H54 (cell line): ENCODE data around the gene RSPO3.
A peak's percentile ranks its signal among the peaks of the same experiment; 100 is the strongest.

Experiments
- DNase-seq: peaks from one replicate; pipeline ENCODE4 v3.0.0; 2011; ENCODE audit warnings: low spot score, mixed read lengths; ENCODE audit not compliant: insufficient read length
- FAIRE-seq: peaks from 3 replicates; lab custom pipeline; 2011; peaks lifted over from hg19 to GRCh38; lab: Jason Lieb, UNC
- POLR2A ChIP-seq: IDR thresholded peaks from 2 replicates; pipeline ENCODE4 v1.6.1; 2011; ENCODE audit warnings: low read depth, mild to moderate bottlenecking, low read length

RSPO3 gene

DNA sequence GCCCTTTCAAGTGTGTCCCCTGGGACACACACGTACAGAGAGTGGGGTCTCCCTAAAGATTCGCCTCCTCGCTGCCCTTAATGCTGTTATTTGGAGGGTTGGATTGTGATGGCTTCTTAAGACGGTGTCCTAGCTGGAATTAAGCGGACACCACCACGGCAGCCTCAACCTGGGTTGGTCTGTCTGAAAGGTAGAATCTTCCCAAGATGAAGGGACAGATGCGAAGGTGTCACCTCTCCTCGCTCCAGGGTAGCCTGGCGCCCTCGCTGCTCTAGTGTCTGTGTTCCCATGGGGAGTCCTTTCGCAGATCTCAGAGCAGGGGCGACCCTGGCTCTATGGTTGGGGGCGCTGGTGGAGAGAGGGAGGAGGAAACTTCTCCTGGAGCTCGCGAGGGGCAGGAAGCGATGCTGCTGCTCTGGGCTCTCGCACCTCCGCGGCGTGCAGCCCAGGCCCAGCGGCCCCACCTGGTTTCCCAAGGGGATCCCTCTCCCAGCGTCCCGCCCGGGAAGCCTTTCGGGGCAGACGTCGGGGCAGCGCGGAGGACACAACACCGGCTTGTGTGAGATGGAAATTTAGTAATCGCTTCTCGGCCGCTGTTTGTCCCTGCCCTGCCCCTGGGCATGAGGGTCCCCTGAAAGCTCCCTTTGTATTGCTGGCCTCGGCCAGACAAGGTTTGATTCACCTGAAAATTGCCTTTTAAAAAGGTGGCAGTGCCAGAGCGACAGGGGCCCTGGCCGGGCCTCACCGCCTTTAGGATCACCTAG, 1.7 kb downstream of the RSPO3 start:
- TF ChIP-seq POLR2A: no peak
- no peak for FAIRE-seq
- DNase-seq: no peak

DNA sequence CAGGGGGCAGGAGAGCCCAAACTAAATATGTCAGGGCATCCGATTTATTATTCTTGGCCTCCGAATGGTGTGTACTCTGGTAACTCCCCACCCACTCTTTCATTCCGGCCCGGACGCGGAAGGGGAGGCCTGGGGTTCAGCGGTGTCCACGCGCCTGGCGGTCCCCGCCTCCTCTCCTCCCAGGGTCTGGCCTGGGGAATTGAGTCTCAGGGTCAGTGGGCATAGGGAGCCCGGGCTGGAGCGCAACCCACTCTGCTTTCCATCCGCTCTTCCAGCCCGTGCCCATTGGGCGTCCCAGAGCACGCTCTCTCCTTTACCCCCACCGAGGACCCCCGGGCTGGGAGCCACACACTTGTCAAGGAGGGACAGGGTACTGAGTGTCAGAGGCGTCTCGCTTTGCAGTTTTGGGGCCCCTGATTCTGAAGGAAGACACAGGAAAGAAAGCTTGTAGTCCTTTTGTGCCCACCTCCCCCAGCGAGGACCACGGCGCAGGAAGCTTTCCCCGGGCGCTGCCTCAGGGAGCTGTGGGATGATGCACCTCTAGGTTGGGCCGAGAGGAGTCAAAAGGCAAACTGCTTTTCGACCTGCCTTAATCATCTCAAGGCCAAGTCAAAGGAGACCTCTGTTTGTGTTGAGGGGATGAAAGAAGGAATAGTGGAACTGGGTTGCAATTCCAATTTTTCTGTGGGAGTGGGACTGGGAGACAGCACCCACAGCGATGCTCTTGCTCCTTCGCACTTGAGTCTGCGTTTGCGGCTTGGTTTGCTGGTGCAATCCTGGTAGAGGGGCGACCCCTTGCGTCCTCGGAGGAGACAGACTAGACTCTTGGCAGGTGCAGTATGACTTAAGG, 2.5 kb downstream of the RSPO3 start:
- TF ChIP-seq POLR2A: no peak
- DNase-seq: peak; percentile 14
- no peak for FAIRE-seq

DNA sequence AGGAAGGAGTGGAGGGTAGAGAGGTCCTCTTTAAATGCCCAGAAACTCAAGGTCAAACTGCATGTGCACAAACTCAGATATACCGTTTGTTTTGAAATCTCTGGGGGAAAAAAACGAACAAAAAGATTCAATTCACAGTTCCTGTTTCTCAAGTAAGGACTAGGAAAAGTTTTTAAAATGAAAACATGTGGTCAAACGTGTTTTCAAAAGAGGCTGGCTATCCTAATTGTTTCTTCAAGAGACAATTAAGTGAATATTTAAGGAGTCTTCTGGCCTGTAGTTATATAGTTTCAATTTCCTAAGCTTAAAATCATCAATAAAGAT, 3.1 kb downstream of the RSPO3 start:
- DNase-seq (no peak), FAIRE-seq (no peak)
- TF ChIP-seq POLR2A: no peak

DNA sequence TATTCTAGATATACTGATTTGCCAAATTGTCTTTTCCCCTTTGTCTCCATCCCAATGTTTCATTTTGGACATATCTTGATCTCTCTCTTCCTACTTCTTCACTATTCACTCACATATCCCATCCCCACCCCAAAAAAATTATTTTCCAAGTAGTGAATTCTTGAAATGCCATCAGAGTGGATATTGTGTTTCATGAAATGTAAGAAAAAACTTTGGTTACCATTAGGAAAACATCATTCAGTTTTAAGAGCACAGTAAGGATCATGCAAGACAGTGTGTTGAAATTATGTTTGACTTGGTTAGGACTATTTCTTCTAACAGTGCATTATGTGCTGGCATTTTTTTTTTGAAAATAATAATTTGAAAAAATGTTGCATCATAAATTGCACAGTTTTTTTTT, 5.7 kb downstream of the RSPO3 start:
- TF ChIP-seq POLR2A: no peak
- FAIRE-seq (no peak), DNase-seq (no peak)

DNA sequence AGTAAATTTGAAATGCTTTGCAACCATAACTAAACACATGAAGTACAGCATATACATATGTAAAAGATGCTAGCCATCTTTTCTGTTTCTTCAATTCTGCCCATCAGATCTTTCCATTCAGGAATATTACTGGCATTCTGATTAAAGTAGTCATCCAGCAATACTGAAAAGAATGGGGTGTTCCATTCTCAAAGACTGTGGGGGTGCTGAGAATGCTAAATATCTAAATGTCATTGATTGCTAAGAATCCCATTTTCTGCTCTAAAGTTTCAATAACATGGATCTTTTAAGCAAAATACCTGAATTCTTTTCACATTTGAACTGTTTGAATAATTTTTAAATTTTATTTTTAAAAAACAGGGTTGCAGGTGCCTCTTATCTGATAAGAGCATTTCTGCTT, 6.2 kb downstream of the RSPO3 start:
- no peak for TF ChIP-seq POLR2A
- DNase-seq (no peak), FAIRE-seq (no peak)

DNA sequence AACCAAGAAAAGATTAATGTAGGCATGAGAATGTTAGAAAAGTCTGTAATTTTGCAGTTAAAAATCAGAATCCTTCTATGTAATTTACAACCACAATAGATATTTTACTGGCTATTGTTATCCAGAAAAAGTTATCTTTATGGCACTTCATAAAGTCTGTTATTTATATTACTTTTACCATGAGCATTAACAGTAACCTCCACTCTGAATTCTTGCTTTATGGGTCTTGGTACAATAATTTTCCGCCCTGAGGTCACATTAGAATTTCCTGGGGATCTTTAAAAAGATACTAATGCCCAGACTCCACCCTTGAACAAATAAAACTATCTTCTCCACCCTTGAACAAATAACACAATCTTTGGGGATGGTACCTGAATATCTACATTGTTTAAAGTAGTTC, 9.6 kb downstream of the RSPO3 start:
- no peak for DNase-seq
- no peak for TF ChIP-seq POLR2A
- no peak for FAIRE-seq

DNA sequence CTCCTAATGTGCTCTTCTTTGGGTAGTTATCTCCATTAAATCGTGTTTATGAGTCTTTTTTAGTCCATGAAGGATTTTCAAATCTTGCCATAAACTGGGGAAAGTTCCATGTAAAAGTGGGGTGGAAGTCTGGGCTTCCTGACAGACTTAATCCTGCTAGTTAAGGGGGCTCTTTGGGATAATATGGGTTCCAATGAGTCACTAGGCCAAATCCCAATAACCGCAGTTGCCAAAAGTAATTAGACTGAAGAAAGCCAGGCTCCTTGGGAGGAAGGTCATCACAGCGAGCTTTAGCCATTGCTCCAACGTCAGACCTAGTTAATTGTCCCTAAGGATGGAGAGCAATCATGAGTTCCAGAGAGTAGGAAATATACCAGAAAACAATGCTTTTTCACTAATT, 10.8 kb downstream of the RSPO3 start:
- TF ChIP-seq POLR2A: no peak
- FAIRE-seq (no peak), DNase-seq (no peak)

DNA sequence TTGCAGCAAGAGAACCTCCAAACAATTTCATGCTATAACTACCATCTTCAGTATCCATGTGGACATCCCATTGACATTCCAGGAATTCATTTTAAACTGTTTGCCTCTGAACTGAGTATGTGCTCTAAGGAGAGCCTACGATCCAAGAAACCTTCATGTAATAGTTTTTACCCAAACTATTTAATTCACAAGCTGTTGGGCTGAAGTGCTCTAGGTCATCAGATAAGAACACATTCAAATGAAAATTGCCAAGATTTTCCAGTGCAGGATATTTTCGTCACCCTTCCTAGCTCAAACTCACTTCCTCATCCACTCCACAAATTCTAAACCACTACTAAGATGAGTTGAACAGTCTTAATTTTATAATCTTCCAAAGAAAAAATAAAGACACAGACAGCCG, 12.8 kb downstream of the RSPO3 start:
- TF ChIP-seq POLR2A: no peak
- no peak for FAIRE-seq

DNA sequence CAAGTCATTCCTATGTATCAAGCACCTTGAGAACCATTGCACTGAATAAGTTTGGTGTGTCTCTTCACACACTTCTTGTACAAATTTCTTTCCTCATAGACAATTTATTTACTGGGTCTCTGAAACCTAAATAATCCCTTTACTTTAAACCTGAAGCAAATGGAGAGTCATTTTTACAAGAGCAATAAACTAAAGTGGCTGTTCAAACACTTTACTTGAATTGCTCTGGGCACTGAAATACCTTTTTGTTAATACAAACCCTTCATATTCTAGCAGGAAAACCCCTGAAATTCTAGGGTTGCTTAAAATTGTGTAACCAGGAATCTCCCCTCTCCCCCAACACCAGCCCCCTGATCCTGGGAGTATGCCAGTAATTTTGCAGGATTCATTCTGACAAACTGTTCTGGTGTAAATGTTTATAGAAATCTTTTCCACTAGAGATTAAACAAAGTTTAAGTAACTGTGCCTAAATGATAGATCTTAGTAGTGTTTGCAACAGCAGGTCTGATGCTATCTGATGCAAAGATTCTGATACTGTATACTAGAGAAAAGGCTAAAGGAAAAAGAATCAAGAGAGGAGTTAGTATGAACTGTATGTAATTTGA, 13.4 kb downstream of the RSPO3 start:
- DNase-seq: no peak
- no peak for TF ChIP-seq POLR2A
- no peak for FAIRE-seq

More for the DNA sequence above, 12.8 kb downstream of the RSPO3 start:
- no peak for DNase-seq

DNA sequence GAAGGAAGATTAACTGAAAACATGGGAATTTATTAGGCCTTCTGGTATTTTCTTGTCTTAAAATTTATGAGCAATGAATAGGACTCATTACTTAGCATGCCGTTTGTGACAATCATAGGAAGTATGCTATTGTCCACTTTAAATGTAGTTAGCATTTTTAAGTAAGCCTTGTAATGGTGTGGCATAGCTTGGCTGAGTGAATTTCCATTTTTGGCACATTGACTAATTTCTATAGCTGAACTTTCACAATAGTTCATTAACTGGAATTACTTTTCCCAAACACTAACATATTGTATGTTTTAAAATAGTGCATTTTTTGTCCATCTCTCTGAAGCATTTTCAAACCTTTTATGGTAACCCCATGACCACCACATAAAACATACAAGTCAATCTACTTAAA, 15.7 kb downstream of the RSPO3 start:
- no peak for TF ChIP-seq POLR2A
- FAIRE-seq: no peak

DNA sequence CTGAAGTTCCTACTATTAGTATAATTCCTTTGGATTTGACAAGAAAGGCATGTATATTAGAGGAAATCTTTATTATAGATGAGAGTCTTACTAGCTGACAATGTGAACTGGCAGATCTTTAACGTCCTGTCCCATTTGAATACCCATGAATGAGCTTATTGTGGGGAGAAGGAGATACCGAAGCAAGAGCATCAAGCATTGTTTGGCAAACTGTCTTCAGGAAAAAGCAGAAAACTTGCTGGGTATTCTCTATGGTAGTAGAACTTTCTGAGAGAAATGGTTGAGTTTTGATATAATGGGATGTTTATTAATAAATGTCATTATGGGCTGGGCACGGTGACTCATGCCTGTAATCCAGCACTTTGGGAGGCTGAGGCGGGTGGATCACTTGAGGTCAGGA, 18.3 kb downstream of the RSPO3 start:
- FAIRE-seq: no peak
- TF ChIP-seq POLR2A: no peak
- DNase-seq: no peak

More for the DNA sequence above, 15.7 kb downstream of the RSPO3 start:
- DNase-seq: no peak

DNA sequence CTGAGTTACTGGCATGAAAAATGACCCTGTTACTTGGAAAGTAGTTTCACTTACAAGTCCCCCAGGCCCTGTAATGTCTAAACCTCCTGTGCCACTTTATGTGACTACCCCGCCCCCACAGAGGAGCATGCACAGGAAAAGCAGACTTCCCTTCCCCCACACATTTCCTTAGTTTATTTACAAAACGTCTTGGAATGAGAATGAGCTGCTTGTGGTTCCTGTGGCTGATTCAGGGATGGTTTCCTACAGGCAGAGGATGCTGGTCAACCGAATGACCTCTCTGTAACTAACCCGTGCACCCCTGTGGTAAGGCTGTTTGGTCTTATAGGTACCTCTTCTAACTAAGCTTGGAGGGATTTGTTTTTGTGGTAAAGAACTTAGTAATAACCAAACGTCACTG, 28.5 kb downstream of the RSPO3 start:
- no peak for TF ChIP-seq POLR2A
- DNase-seq (no peak), FAIRE-seq (peak; percentile 66)

DNA sequence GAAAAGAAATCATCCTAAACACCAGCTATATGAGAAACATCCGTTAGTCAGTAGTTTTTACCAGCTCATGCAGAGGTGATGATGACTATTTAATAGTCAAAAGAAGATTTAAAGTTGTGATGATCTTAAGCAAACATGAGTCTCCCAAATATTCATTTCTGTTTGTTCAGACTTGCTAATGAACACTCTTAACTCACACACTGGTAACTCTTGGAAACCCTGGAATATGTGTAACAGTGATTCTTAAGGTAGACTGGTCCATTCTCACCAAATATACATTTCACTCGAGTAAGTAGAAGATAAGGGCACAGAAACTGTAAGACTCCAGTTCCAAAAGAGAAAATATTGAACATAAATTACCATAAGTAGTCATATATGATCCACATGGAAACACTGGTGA, 29.1 kb downstream of the RSPO3 start:
- DNase-seq (no peak), FAIRE-seq (no peak)
- TF ChIP-seq POLR2A: no peak

DNA sequence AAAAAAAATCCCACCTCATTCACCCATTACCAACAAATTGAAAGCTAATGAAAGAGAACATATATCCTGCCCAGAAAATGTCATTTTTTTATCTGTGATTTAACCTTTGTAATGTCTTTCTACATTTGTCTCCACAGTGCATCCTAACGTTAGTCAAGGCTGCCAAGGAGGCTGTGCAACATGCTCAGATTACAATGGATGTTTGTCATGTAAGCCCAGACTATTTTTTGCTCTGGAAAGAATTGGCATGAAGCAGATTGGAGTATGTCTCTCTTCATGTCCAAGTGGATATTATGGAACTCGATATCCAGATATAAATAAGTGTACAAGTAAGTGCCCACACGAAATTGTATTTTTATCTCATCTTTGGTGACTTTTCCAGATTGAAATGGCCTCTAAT, 30.0 kb downstream of the RSPO3 start:
- no peak for DNase-seq
- no peak for FAIRE-seq

More for the DNA sequence above, 30.0 kb downstream of the RSPO3 start:
- TF ChIP-seq POLR2A: no peak
